ENCODE measurements around the gene MRI1. TPM values are rescaled to one million over a fixed set of nuclear protein-coding genes. Genes with fewer than 3 reads are reported as not detected.

Gene MRI1
- total and polyA plus RNA-seq, 7 donors, result 6.4 to 11.2 (median 9.6) TPM

DNA sequence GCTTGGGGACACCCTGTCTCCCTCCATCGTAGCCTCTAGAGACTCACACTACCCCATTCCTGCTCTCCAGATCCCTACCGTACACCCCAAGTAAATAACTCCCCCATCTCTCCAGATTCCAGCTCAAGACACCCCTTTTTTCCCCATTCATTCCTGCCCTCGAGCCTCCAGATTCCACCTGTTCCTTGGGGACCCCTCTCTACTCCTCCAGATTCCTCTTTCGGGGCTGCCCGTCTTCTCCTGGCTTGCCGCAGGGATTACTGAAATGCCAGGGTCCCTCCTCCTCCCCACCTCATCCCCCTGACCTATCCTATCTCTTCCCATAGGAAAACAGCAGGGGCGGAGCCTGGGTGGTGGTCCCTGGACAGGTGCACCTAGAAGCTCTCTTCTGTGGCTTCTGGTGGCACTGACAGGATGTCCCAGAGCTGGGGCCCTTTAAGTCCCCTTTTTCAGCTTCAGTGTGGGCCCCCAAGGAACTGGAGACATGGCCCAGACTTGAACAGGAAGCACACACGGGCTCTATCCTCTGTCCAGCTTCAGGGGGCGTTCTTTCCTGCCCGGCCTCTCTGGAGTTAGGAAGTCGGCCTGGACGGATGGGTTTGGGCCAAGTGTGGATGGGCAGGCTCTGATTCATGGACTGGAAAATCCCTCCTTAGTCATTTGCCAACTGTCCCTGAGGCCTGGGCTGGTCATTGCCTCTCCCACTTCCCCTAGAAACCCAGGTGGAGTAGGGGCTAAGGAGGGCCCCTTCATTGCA lies 32.2 kb downstream of the MRI1 start:
- DNase-seq (peak; percentile 82 to 88), ATAC-seq (peak; percentile 51 to 63 (median 59))
- Histone ChIP-seq H3K27me3 (ENCODE audit: insufficient read depth in 3 of 3, low read length in 2 of 3) (no peaks in the 10 kb centered on the region), H3K4me1 (peaks cover 20% of the 10 kb centered on the region), H3K27ac (peak overlapping the region; percentile 93), H3K4me3 (peak overlapping the region; percentile 79), H3K36me3 (ENCODE audit: insufficient read depth in 1 of 2, low read depth in 1 of 2) (no peaks in the 10 kb centered on the region), H3K9me3 (no peaks in the 10 kb centered on the region)
- WGBS, 3 donors, result 11 to 23% (median 16%) methylated on average over 12 of the region's 12 CpGs
- intact Hi-C loops (cut with DNase I), result loop anchor here (5.0 kb wide), 1 partner anchor 36 kb away; no protein-coding TSS in a partner anchor
- no peak for TF ChIP-seq CTCF (IDR thresholded peaks at IDR 0.05)

DNA sequence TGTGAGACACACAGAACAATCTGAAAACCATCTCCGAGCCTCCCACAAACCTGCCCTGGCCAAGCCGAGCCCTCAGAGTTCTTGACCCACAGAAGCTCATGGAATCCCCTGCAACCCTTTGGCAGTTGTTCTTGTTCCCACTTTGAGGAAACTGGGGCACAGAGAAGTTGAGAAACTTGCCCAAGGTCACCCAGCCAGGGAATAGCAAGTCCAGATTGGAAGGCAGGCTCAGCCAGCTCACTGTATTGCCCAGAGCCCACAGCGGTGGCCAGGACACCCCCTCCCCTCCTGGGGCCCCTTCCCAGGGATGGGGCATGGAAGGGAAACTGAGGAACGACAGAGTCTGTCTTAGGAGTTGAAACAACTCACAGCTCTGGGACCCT lies 32.7 kb downstream of the MRI1 start:
- TF ChIP-seq CTCF (IDR thresholded peaks at IDR 0.05), result no peak
- no peak for ATAC-seq
- peak overlapping the region; percentile 79 for H3K4me3 ChIP-seq
- H3K27ac ChIP-seq, result peak overlapping the region; percentile 93
- H3K36me3 ChIP-seq (ENCODE audit: insufficient read depth in 1 of 2, low read depth in 1 of 2), result no peaks in the 10 kb centered on the region
- H3K27me3 ChIP-seq (ENCODE audit: insufficient read depth in 3 of 3, low read length in 2 of 3), result no peaks in the 10 kb centered on the region
- H3K4me1 ChIP-seq, result peaks cover 20% of the 10 kb centered on the region
- no peaks in the 10 kb centered on the region for H3K9me3 ChIP-seq
- no peak for DNase-seq
- WGBS, 3 donors, result 51 to 58% (median 56%) methylated on average over 4 of the region's 4 CpGs
- intact Hi-C loops (cut with DNase I), result loop anchor here (5.0 kb wide), 1 partner anchor 35 kb away; no protein-coding TSS in a partner anchor

- Histone ChIP-seq H3K27ac (no peak overlapping the region), H3K36me3 (ENCODE audit: insufficient read depth in 1 of 2, low read depth in 1 of 2) (peaks cover 0 to 6% of the 10 kb centered on the region in 2 donors), H3K9me3 (no peaks in the 10 kb centered on the region), H3K27me3 (ENCODE audit: insufficient read depth in 3 of 3, low read length in 2 of 3) (no peaks in the 10 kb centered on the region), H3K4me1 (peaks cover 20% of the 10 kb centered on the region), H3K4me3 (no peak overlapping the region)
- DNase-seq (peak in 1 of 2 donors; percentile 43), ATAC-seq (no peak)
- WGBS, 3 donors, result 37 to 51% (median 40%) methylated on average over 7 of the region's 7 CpGs
- no peak for TF ChIP-seq CTCF (IDR thresholded peaks at IDR 0.05)
- intact Hi-C loops (cut with DNase I), result loop anchor here (5.0 kb wide), 1 partner anchor 34 kb away; no protein-coding TSS in a partner anchor
These were observed 33.5 kb downstream of the MRI1 start for GRCh38 chr19:13797870-13798269.

- H3K4me3 ChIP-seq, result no peak overlapping the region
- 92 to 94% (median 92%) methylated on average over 22 of the region's 22 CpGs for WGBS, 3 donors
- TF ChIP-seq CTCF (IDR thresholded peaks at IDR 0.05), result no peak
- DNase-seq (no peak), ATAC-seq (no peak)
- H3K27ac ChIP-seq, result no peak overlapping the region
- no peaks in the 10 kb centered on the region for H3K27me3 ChIP-seq (ENCODE audit: insufficient read depth in 3 of 3, low read length in 2 of 3)
- peaks cover 15% of the 10 kb centered on the region for H3K4me1 ChIP-seq
- intact Hi-C loops (cut with DNase I), result loop anchor here (5.0 kb wide), 1 partner anchor 33 kb away; no protein-coding TSS in a partner anchor
- H3K9me3 ChIP-seq, result no peaks in the 10 kb centered on the region
- H3K36me3 ChIP-seq (ENCODE audit: insufficient read depth in 1 of 2, low read depth in 1 of 2), result peaks cover 0 to 8% of the 10 kb centered on the region in 2 donors
These were observed 35.3 kb downstream of the MRI1 start for GRCh38 chr19:13799669-13800068.

All from psoas muscle (tissue), 8 donors.